Gastroesophageal sphincter (tissue), 4 donors: ENCODE results near the gene ETV6. TPM values are rescaled to one million over a fixed set of nuclear protein-coding genes. Genes with fewer than 3 reads are reported as not detected.

Experiments used
- ATAC-seq: fragments of 150-250 bp; one replicate; pipeline ENCODE4 v1.9.1; 2016; ENCODE audit warnings: mild to moderate bottlenecking, moderate library complexity
- H3K27ac ChIP-seq, 4 donors: fragments of 200-600 bp; sonication (generic) in 3 of 4; 1 replicate in 3 of 4; 2 replicates in 1 of 4; pipeline ENCODE4 v1.5.1; 2016 to 2019
- H3K27me3 ChIP-seq: fragments of 200-600 bp; sonication (generic); one replicate; pipeline ENCODE4 v1.5.1; 2019
- H3K36me3 ChIP-seq, 2 donors: fragments of 200-600 bp; sonication (generic); one replicate each; pipeline ENCODE4 v1.5.1; 2019; ENCODE audit warnings: control low read depth in 1 of 2
- H3K4me1 ChIP-seq, 3 donors: fragments of 200-600 bp; sonication (generic); 1 replicate in 2 of 3; 2 replicates in 1 of 3; pipeline ENCODE4 v1.5.1; 2016 to 2019; ENCODE audit warnings: control low read depth in 2 of 3
- H3K4me3 ChIP-seq, 2 donors: fragments of 200-600 bp; sonication (generic); one replicate each; pipeline ENCODE4 v1.5.1; 2019; ENCODE audit warnings: mild to moderate bottlenecking in 1 of 2, moderate library complexity in 1 of 2
- H3K9me3 ChIP-seq, 3 donors: fragments of 200-600 bp; sonication (generic); one replicate each; pipeline ENCODE4 v1.5.1; 2017 to 2019; ENCODE audit warnings: control low read depth in 2 of 3
- CTCF ChIP-seq, 4 experiments: fragments of 200-600 bp in 2 of 4; fragments of 450-650 bp in 2 of 4; sonication (generic) in 1 of 4; IDR thresholded peaks; one replicate each; pipeline ENCODE4 v1.5.1; 2017 to 2019; ENCODE audit warnings: antibody characterized with exemption in 4 of 4, mild to moderate bottlenecking in 2 of 4, moderate library complexity in 2 of 4
- EP300 ChIP-seq: sonication (generic); formaldehyde crosslinking; IDR thresholded peaks from one replicate; pipeline ENCODE4 v1.6.1; 2017; ENCODE audit warnings: antibody characterized with exemption, mild to moderate bottlenecking
- POLR2A ChIP-seq, 2 donors: fragments of 450-650 bp; IDR thresholded peaks; one replicate each; pipeline ENCODE4 v1.6.1; 2017; ENCODE audit warnings: antibody characterized with exemption in 2 of 2, mild to moderate bottlenecking in 2 of 2, moderate library complexity in 1 of 2
- POLR2AphosphoS5 ChIP-seq: sonication (generic); formaldehyde crosslinking; IDR thresholded peaks from one replicate; pipeline ENCODE4 v1.6.1; 2017; ENCODE audit warnings: antibody characterized with exemption
- WGBS, 2 donors: methylation state at CpG; one replicate each; pipeline ENCODE4 v1.1.5; 2018; ENCODE audit warnings: low coverage in 1 of 2; 5-methylcytosine and 5-hydroxymethylcytosine counted together
- total RNA-seq, 4 donors: library from RNA; depleted of rRNA; stranded (reverse); fragments of >200 nt; gene quantifications; one replicate each; pipeline ENCODE4 v1.1.0, GENCODE V29; 2016

ETV6 gene
- total RNA-seq, 4 donors from 2014 or later, result 18.7 to 30.1 (median 21.1) TPM

GRCh38 chr12:11862798-11863197 lies 213.3 kb downstream of the ETV6 start:
- Histone ChIP-seq H3K4me3 (peak overlapping the region in 1 of 2 donors; percentile 7), H3K27me3 (no peaks in the 10 kb centered on the region), H3K9me3 (peaks cover 0 to 14% (median 0%) of the 10 kb centered on the region in 3 donors), H3K36me3 (peaks cover 0 to 9% of the 10 kb centered on the region in 2 donors), H3K27ac (peak overlapping the region; percentile 81 to 98 (median 86)), H3K4me1 (peaks cover 30 to 58% (median 34%) of the 10 kb centered on the region in 3 donors)
- TF ChIP-seq EP300 (no peak), POLR2AphosphoS5 (peak; percentile 27), POLR2A (IDR thresholded peaks at IDR 0.05) (no peak)
- 25% methylated on average over 4 to 5 of the region's 5 CpGs for WGBS, 2 donors
- peak; percentile 64 for ATAC-seq

GRCh38 chr12:11863478-11863906 lies 214.0 kb downstream of the ETV6 start:
- 0% methylated on average over 4 of the region's 5 CpGs; no CpG with 5 or more reads in 1 of the 2 donors for WGBS, 2 donors
- Histone ChIP-seq H3K9me3 (peaks cover 0 to 14% (median 0%) of the 10 kb centered on the region in 3 donors), H3K4me1 (peaks cover 30 to 58% (median 34%) of the 10 kb centered on the region in 3 donors), H3K4me3 (peak overlapping the region; percentile 7 to 11), H3K27ac (peak overlapping the region; percentile 81 to 98 (median 86)), H3K36me3 (peaks cover 0 to 12% of the 10 kb centered on the region in 2 donors), H3K27me3 (no peaks in the 10 kb centered on the region)
- peak; percentile 84 for ATAC-seq
- TF ChIP-seq CTCF (IDR thresholded peaks at IDR 0.05) (no peak), POLR2AphosphoS5 (peak; percentile 42), EP300 (no peak)

GRCh38 chr12:11863988-11864387 lies 214.5 kb downstream of the ETV6 start:
- H3K4me3 ChIP-seq, result peak overlapping the region in 1 of 2 donors; percentile 7
- peak; percentile 53 for ATAC-seq
- TF ChIP-seq EP300 (no peak), POLR2AphosphoS5 (no peak), POLR2A (IDR thresholded peaks at IDR 0.05) (no peak), CTCF (IDR thresholded peaks at IDR 0.05) (no peak)
- no peaks in the 10 kb centered on the region for H3K27me3 ChIP-seq
- WGBS, 2 donors, result 30 to 42% methylated on average over 3 of the region's 3 CpGs
- peaks cover 30 to 58% (median 34%) of the 10 kb centered on the region in 3 donors for H3K4me1 ChIP-seq
- peak overlapping the region; percentile 81 to 98 (median 86) for H3K27ac ChIP-seq
- peaks cover 0 to 14% (median 0%) of the 10 kb centered on the region in 3 donors for H3K9me3 ChIP-seq
- peaks cover 0 to 16% of the 10 kb centered on the region in 2 donors for H3K36me3 ChIP-seq

GRCh38 chr12:11865824-11866223 lies 216.3 kb downstream of the ETV6 start:
- WGBS, 2 donors, result 98 to 100% methylated on average over 4 of the region's 4 CpGs
- peaks cover 0 to 14% (median 0%) of the 10 kb centered on the region in 3 donors for H3K9me3 ChIP-seq
- no peak overlapping the region for H3K4me3 ChIP-seq
- no peaks in the 10 kb centered on the region for H3K27me3 ChIP-seq
- H3K36me3 ChIP-seq, result peaks cover 0 to 35% of the 10 kb centered on the region in 2 donors
- no peak for ATAC-seq
- TF ChIP-seq CTCF (IDR thresholded peaks at IDR 0.05) (no peak), EP300 (no peak), POLR2A (IDR thresholded peaks at IDR 0.05) (no peak), POLR2AphosphoS5 (no peak)
- H3K4me1 ChIP-seq, result peaks cover 28 to 42% (median 34%) of the 10 kb centered on the region in 3 donors
- peak overlapping the region in 1 of 4 donors; percentile 52 for H3K27ac ChIP-seq

- peaks cover 9 to 20% (median 15%) of the 10 kb centered on the region in 3 donors for H3K4me1 ChIP-seq
- H3K27ac ChIP-seq, result peak overlapping the region in 2 of 4 donors; percentile 44 to 52
- ATAC-seq, result no peak
- peaks cover 0 to 47% of the 10 kb centered on the region in 2 donors for H3K36me3 ChIP-seq
- 100% methylated on average over 1 of the region's 1 CpG for WGBS, 2 donors
- TF ChIP-seq CTCF (IDR thresholded peaks at IDR 0.05) (no peak), POLR2A (IDR thresholded peaks at IDR 0.05) (no peak), POLR2AphosphoS5 (no peak), EP300 (no peak)
- H3K27me3 ChIP-seq, result no peaks in the 10 kb centered on the region
- H3K9me3 ChIP-seq, result peaks cover 0 to 14% (median 0%) of the 10 kb centered on the region in 3 donors
- H3K4me3 ChIP-seq, result no peak overlapping the region
Measured at GRCh38 chr12:11868027-11868426, 218.6 kb downstream of the ETV6 start.
